ENCODE measurements around the gene PVR. TPM values are rescaled to one million over a fixed set of nuclear protein-coding genes. Genes with fewer than 3 reads are reported as not detected.
"Not testable (repeated sequence)": the region's sequence is repeated elsewhere in the genome, so short reads cannot be mapped to it uniquely, and the experiment has no call there.

PVR gene
- total RNA-seq, 6 experiments from 2014 or later = 45.9 to 76.2 (median 54.3) TPM

GRCh38 chr19:44680536-44680935, 36.8 kb downstream of the PVR start:
- Mint-ChIP-seq H3K4me3 (no peak overlapping the region), H3K27ac (no peak overlapping the region), H3K4me1 (ENCODE audit: low read depth) (peaks cover 27% of the 10 kb centered on the region), H3K27me3 (ENCODE audit: insufficient read depth) (no peaks in the 10 kb centered on the region; the same call in 1 of the 2 replicates), H3K36me3 (ENCODE audit: low read depth) (no peaks in the 10 kb centered on the region), H3K9me3 (peaks cover 4% of the 10 kb centered on the region; the same call in 1 of the 2 replicates)
- no peak for DNase-seq
- TF ChIP-seq CTCF (IDR thresholded peaks at IDR 0.05) = no peak

GRCh38 chr19:44681992-44682790, 38.5 kb downstream of the PVR start:
- H3K36me3 Mint-ChIP-seq (ENCODE audit: low read depth) = no peaks in the 10 kb centered on the region
- H3K27ac Mint-ChIP-seq = no peak overlapping the region
- TF ChIP-seq CTCF (IDR thresholded peaks at IDR 0.05) = no peak
- H3K27me3 Mint-ChIP-seq (ENCODE audit: insufficient read depth) = peaks cover 4% of the 10 kb centered on the region; the same call in 1 of the 2 replicates
- peaks cover 4% of the 10 kb centered on the region; the same call in 1 of the 2 replicates for H3K9me3 Mint-ChIP-seq
- peaks cover 38% of the 10 kb centered on the region for H3K4me1 Mint-ChIP-seq (ENCODE audit: low read depth)
- no peak for DNase-seq
- H3K4me3 Mint-ChIP-seq = no peak overlapping the region

GRCh38 chr19:44682807-44683206, 39.1 kb downstream of the PVR start:
- peaks cover 4% of the 10 kb centered on the region; the same call in 1 of the 2 replicates for H3K27me3 Mint-ChIP-seq (ENCODE audit: insufficient read depth)
- no peaks in the 10 kb centered on the region for H3K36me3 Mint-ChIP-seq (ENCODE audit: low read depth)
- no peak overlapping the region; the same call in 1 of the 2 replicates for H3K27ac Mint-ChIP-seq
- peaks cover 4% of the 10 kb centered on the region; the same call in 1 of the 2 replicates for H3K9me3 Mint-ChIP-seq
- H3K4me1 Mint-ChIP-seq (ENCODE audit: low read depth) = peaks cover 32% of the 10 kb centered on the region
- H3K4me3 Mint-ChIP-seq = no peak overlapping the region
- no peak for DNase-seq
- TF ChIP-seq CTCF (IDR thresholded peaks at IDR 0.05) = no peak

- Mint-ChIP-seq H3K27ac (no peak overlapping the region; the same call in 1 of the 2 replicates), H3K9me3 (peaks cover 4% of the 10 kb centered on the region; the same call in 1 of the 2 replicates), H3K4me3 (no peak overlapping the region), H3K4me1 (ENCODE audit: low read depth) (peaks cover 32% of the 10 kb centered on the region), H3K27me3 (ENCODE audit: insufficient read depth) (peaks cover 4% of the 10 kb centered on the region; the same call in 1 of the 2 replicates), H3K36me3 (ENCODE audit: low read depth) (no peaks in the 10 kb centered on the region)
- DNase-seq = no peak
- no peak for TF ChIP-seq CTCF (IDR thresholded peaks at IDR 0.05)
Observed at GRCh38 chr19:44683434-44684210, 39.9 kb downstream of the PVR start.

GRCh38 chr19:44684396-44684795, 40.7 kb downstream of the PVR start:
- peak overlapping the region; percentile 81 for H3K27ac Mint-ChIP-seq
- DNase-seq, H3K9me3 Mint-ChIP-seq: not testable (repeated sequence)

More at GRCh38 chr19:44684396-44684795, 40.7 kb downstream of the PVR start:
- H3K27me3 Mint-ChIP-seq (ENCODE audit: insufficient read depth); H3K36me3 Mint-ChIP-seq (ENCODE audit: low read depth); H3K4me3 Mint-ChIP-seq: not testable (repeated sequence)
- H3K4me1 Mint-ChIP-seq (ENCODE audit: low read depth) = peaks cover 39% of the 10 kb centered on the region

Measured in HFFc6 (cell line).